NCI-H82 treated with DMSO at 0.1 percent for 48 hours (cell line): ENCODE measurements around the gene ITSN1.
"Not testable (repeated sequence)": the region's sequence is repeated elsewhere in the genome, so short reads cannot be mapped to it uniquely, and the experiment has no call there.

Experiments used
- DNase-seq: peaks from one replicate; lab custom pipeline; 2025; ENCODE audit not compliant: unreplicated experiment; lab: John Stamatoyannopoulos, UW

ITSN1 gene

GRCh38 chr21:33763582-33763899 lies 121.2 kb downstream of the ITSN1 start:
- DNase-seq: no peak

- no peak for DNase-seq
These were observed 124.9 kb downstream of the ITSN1 start for GRCh38 chr21:33767236-33767635.

GRCh38 chr21:33767960-33768359 lies 125.7 kb downstream of the ITSN1 start:
- no peak for DNase-seq

GRCh38 chr21:33769057-33769456 lies 126.8 kb downstream of the ITSN1 start:
- DNase-seq: no peak

- DNase-seq: no peak
These were observed 128.2 kb downstream of the ITSN1 start for GRCh38 chr21:33770542-33770941.

- no peak for DNase-seq
These were observed 129.7 kb downstream of the ITSN1 start for GRCh38 chr21:33771976-33772375.

DNA sequence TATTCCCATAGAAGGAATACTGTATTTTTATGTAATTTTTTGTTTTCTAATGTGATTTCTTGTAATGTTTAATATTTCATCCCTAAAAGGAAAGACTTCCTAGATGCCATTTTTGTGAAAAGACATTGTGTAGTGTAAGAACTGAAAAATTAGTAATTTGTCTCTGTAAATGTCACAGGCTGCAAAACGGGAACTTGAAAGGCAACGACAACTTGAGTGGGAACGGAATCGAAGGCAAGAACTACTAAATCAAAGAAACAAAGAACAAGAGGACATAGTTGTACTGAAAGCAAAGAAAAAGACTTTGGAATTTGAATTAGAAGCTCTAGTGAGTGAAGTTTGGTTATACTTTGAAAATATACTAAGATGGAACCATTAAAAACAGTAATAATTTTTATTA lies 132.2 kb downstream of the ITSN1 start:
- no peak for DNase-seq

DNA sequence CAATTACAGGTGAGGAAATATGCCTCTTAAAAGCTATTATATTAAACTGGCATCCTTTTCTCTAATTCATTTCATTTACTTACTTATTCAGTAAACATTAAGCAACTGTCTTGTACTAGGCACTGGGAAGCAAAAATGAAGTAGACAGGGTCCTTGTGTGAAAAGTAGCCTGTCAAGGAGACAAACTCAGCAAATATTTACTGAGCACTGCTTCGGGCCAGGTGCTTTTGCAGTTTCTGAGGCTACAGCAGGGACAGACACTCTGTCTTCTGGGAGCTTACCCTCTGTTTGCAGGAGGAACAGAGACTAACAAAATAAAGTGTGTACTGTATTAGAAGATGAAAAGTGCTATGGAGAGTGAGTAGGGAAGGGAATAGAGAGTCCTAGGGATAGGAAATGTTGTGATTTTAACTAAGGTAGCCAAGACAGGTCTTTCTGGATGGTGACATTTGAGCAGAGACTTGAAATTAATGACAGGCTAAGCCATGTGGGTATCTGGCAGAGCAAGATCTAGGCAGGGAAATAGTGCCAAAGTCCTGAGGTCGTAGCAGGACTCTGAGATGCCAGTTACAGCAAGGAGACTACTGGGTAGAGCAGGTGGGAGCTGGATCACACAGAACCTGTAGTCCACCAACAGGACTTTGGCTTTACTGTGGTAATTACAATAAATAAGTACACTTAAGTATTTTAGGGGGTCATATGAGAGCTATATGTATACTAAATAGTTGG lies 133.0 kb downstream of the ITSN1 start:
- DNase-seq: no peak

DNA sequence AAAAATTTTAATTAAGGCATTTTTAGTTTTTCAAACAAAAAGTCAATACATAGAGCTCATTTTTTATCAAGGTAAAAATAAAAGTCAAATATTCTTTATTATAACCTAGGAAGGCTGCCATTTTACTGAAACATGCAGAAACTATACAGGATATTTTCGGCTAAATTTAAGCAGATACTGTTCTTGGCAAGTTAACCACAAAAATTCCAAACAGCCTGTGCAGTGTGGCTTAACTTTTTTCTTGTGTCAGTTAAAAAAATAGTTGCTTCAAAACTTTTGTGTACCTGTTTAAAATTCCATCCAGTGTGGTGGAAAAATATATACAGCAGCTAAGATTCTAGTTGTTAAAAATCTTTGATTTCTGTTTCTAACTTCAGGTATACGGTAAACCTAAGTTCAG lies 138.3 kb downstream of the ITSN1 start:
- DNase-seq: no peak

- DNase-seq: no peak
These were observed 138.8 kb downstream of the ITSN1 start for GRCh38 chr21:33781121-33781520.

DNA sequence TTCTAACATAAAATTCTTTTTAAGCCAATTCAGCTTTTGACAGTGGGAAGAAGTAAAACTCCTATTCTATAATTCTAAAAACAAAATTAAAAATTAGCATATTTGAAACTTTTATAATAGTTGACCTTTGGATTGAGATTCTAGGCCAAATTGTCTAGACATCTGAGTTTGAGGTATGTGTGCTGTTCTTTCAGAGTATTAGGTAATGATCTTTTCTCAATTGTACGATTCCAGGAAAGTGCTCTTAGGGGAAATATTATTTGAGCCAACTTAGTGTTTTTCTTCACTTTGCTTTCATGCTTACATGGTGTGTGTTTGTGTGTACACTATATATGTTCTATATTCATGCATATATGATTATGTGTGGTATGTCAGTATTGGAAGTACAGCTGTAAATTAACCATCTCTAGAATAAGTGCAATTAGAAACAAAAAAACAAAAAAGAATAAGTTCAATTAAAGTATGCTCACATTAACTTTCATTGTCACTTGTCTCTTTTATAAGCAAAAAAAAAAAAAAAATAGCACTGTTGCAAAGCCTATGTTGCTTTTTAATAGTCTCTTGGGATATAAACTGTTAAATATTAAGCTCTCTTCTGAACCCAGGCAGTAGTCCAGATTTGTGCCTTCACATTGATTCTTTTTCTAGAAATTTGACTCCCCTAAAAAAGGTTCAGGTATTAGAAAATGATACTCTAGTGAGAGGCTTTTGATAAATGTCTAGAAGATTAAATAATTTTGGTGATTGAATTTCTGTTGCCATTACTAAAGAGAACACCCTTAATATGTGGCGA lies 141.1 kb downstream of the ITSN1 start:
- DNase-seq: no peak

- no peak for DNase-seq
These were observed 145.1 kb downstream of the ITSN1 start for GRCh38 chr21:33787431-33787830.

DNA sequence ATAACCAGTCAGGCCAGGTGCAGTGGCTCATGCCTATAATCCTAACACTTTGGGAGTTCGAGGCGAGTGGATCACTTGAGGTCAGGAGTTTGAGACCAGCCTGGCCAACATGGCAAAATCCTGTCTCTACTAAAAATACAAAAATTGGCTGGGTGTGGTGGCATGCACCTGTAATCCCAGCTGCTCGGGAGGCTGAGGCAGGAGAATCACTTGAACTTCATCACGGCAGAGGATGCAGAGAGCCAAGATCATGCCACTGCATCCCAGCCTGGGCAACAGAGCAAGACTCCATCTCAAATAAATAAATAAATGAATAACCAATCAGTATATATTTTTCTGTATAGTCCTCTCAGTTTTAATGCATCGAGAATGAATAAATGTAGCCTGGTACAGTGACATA lies 146.1 kb downstream of the ITSN1 start:
- not testable (repeated sequence) for DNase-seq

DNA sequence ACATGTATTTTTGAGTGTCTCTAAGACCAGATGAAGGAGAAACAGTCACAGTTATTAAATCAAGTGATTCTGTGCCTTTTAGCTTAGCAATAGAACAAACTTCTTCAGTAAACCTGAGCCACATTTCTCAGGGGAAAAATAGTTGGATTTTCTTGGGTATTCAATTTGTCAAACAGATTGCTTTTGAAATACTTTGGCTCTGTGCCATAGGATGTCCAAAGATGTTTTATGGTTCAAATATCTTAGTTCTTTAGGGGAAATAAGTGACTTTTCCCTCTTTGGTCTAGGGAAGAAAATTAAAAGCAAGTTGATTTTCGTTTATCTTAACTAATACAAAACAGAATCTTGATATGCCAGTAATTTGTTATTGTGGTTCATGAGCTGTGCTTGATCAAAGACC lies 147.4 kb downstream of the ITSN1 start:
- no peak for DNase-seq

DNA sequence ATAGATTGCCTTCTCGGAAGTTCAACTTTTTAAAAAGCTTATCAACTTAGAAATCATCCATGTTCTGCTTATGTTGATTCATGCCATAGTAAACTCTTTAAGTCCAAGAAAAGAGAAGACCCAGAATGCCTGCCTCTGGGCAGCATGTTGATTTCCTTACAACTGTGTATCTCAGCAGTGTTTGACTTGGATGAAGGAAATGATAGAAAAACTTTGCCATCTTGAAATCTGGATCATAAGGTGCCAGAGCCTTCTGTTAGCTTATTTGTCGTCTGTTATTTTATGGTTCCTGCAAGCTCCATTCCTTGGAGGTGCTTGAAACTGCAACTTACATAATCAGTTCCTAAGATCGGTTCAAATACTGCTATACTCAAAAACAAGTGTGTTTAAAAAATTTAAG lies 148.8 kb downstream of the ITSN1 start:
- no peak for DNase-seq

GRCh38 chr21:33794596-33794995 lies 152.3 kb downstream of the ITSN1 start:
- DNase-seq: no peak

- DNase-seq: no peak
These were observed 155.3 kb downstream of the ITSN1 start for GRCh38 chr21:33797565-33797964.

- DNase-seq: no peak
These were observed 157.2 kb downstream of the ITSN1 start for GRCh38 chr21:33799378-33800090.

DNA sequence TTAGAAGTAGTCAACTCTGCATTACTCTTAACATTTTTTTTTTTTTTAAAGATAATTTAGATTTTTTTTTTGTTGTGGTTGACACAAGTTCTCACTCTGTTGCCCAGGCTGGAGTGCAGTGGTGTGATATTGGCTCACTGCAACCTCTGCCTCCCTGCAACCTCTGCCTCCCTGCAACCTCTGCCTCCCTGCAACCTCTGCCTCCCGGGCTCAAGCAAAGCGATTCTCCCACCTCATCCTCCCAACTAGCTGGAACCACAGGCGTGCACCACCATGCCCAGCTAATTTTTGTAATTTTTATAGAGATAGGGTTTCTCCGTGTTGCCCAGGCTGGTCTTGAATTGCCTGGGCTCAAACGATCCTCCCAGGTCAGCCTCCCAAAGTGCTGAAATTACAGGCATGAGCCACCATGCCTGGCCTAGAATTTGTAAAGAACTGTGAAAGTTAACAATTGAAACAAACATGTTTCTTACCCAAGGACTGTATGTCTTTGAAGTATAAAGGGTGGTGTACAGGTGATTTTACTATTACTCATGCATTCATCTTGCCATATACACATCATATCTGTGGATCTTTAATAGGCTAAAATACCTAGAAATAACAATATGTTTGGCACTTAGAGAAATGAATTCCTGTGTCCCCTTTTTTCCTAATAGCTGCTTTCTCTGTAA lies 158.6 kb downstream of the ITSN1 start:
- no peak for DNase-seq

- DNase-seq: no peak
These were observed 159.4 kb downstream of the ITSN1 start for GRCh38 chr21:33801424-33802405.
